WTC11 (cell line): Measurements from ENCODE around the gene SPSB3.

Experiments used
- ARID4B ChIP-seq: sonication (generic); formaldehyde crosslinking; IDR thresholded peaks from 2 replicates; pipeline ENCODE4 v1.8.0; 2023; ENCODE audit warnings: missing genetic modification reagents, mild to moderate bottlenecking, borderline replicate concordance
- CTCF ChIP-seq: fragments of 200-600 bp; IDR thresholded peaks from 2 replicates; pipeline ENCODE4 v1.8.0; 2022; ENCODE audit warnings: antibody characterized with exemption
- FOXP1 ChIP-seq: sonication (generic); formaldehyde crosslinking; IDR thresholded peaks from 2 replicates; pipeline ENCODE4 v1.8.0; 2022; ENCODE audit warnings: missing genetic modification reagents, mild to moderate bottlenecking, moderate library complexity, borderline replicate concordance
- MAX ChIP-seq: sonication (generic); formaldehyde crosslinking; IDR thresholded peaks from 2 replicates; pipeline ENCODE4 v1.8.0; 2022; ENCODE audit warnings: mild to moderate bottlenecking, missing genetic modification reagents
- NR1H2 ChIP-seq: sonication (generic); formaldehyde crosslinking; IDR thresholded peaks from 2 replicates; pipeline ENCODE4 v1.9.0; 2021; ENCODE audit warnings: mild to moderate bottlenecking, moderate library complexity, missing genetic modification reagents
- PREB ChIP-seq: sonication (generic); formaldehyde crosslinking; IDR thresholded peaks from 2 replicates; pipeline ENCODE4 v1.8.1; 2022; ENCODE audit warnings: mild to moderate bottlenecking, missing genetic modification reagents, moderate library complexity, borderline replicate concordance
- SP1 ChIP-seq: sonication (generic); formaldehyde crosslinking; conservative IDR thresholded peaks from 2 replicates; pipeline ENCODE4 v1.8.1; 2022; ENCODE audit warnings: missing genetic modification reagents
- USF1 ChIP-seq: sonication (generic); formaldehyde crosslinking; IDR thresholded peaks from 2 replicates; pipeline ENCODE4 v1.8.0; 2022; ENCODE audit warnings: mild to moderate bottlenecking, missing genetic modification reagents
- USF2 ChIP-seq: sonication (generic); formaldehyde crosslinking; IDR thresholded peaks from 2 replicates; pipeline ENCODE4 v1.8.1; 2023; ENCODE audit warnings: mild to moderate bottlenecking, missing genetic modification reagents, moderate library complexity
- ZMAT4 ChIP-seq: fragments of 250-450 bp; sonication (Bioruptor Pico); IDR thresholded peaks from 2 replicates; pipeline ENCODE4 v1.9.0; 2021; ENCODE audit warnings: mild to moderate bottlenecking
- ZNF281 ChIP-seq: sonication (generic); formaldehyde crosslinking; IDR thresholded peaks from 2 replicates; pipeline ENCODE4 v1.8.0; 2023; ENCODE audit warnings: mild to moderate bottlenecking, missing genetic modification reagents
- ZNF416 ChIP-seq: fragments of 250-450 bp; sonication (Bioruptor Pico); IDR thresholded peaks from 2 replicates; pipeline ENCODE4 v1.9.0; 2021; ENCODE audit warnings: mild to moderate bottlenecking, inconsistent platforms

- TF ChIP-seq FOXP1 (CRISPR knock-in tag) (no peak), MAX (CRISPR knock-in tag) (no peak), CTCF (no peak), ARID4B (CRISPR knock-in tag) (no peak), USF1 (no peak), ZNF416 (CRISPR knock-in tag) (no peak), ZNF281 (CRISPR knock-in tag) (no peak), SP1 (CRISPR knock-in tag) (no peak), USF2 (CRISPR knock-in tag) (no peak), NR1H2 (CRISPR knock-in tag) (no peak), ZMAT4 (CRISPR knock-in tag) (no peak), PREB (no peak)
Measured at GRCh38 chr16:1822801-1823200, 40.4 kb upstream of the SPSB3 start.
